ENCODE measurements around the gene CSMD2. TPM values are rescaled to one million over a fixed set of nuclear protein-coding genes. Genes with fewer than 3 reads are reported as not detected.

The CSMD2 gene
- total RNA-seq, 1 donor from 2014 or later: 2.6 TPM

GRCh38 chr1:33609739-33610138, 555.3 kb downstream of the CSMD2 start:
- H3F3A ChIP-seq (ENCODE audit: low read depth): no peaks in the 10 kb centered on the region
- H3K9me3 ChIP-seq (ENCODE audit: low read depth): no peaks in the 10 kb centered on the region
- no peak overlapping the region for H3K27ac Mint-ChIP-seq
- H3K4me1 Mint-ChIP-seq: no peaks in the 10 kb centered on the region
- no peak overlapping the region for H2AFZ ChIP-seq (replicated peaks)
- no peaks in the 10 kb centered on the region for H3K36me3 ChIP-seq
- no peak for DNase-seq (ENCODE audit: low spot score)
- H3K27me3 Mint-ChIP-seq (ENCODE audit: insufficient read depth, low read depth): peaks cover 4% of the 10 kb centered on the region
- H3K27ac ChIP-seq: no peak overlapping the region
- H3K4me3 Mint-ChIP-seq: no peak overlapping the region
- no peaks in the 10 kb centered on the region for H3K79me2 ChIP-seq (ENCODE audit: low read depth)
- no peak overlapping the region for H3K9ac ChIP-seq
- no peak overlapping the region for H3K4me2 ChIP-seq
- no peaks in the 10 kb centered on the region for H4K20me1 ChIP-seq (ENCODE audit: low read depth)
- no peak overlapping the region for H3K4me3 ChIP-seq
- TF ChIP-seq EZH2phosphoT487 (IDR thresholded peaks at IDR 0.05) (no peak), EZH2 (IDR thresholded peaks at IDR 0.05) (no peak), CTCF (IDR thresholded peaks at IDR 0.05) (no peak)
- no peaks in the 10 kb centered on the region for H3K27me3 ChIP-seq
- H3K4me1 ChIP-seq: peaks cover 4% of the 10 kb centered on the region
- no peaks in the 10 kb centered on the region for H3K9me3 Mint-ChIP-seq
- no peaks in the 10 kb centered on the region for H3K36me3 Mint-ChIP-seq

- DNase-seq (ENCODE audit: low spot score): no peak
- Histone ChIP-seq H3K4me3 (no peak overlapping the region), H3K79me2 (ENCODE audit: low read depth) (no peaks in the 10 kb centered on the region), H3K9me3 (ENCODE audit: low read depth) (no peaks in the 10 kb centered on the region), H3F3A (ENCODE audit: low read depth) (no peaks in the 10 kb centered on the region), H3K4me2 (no peak overlapping the region), H4K20me1 (ENCODE audit: low read depth) (no peaks in the 10 kb centered on the region), H3K4me1 (peaks cover 4% of the 10 kb centered on the region), H3K27ac (no peak overlapping the region), H3K9ac (no peak overlapping the region), H3K27me3 (no peaks in the 10 kb centered on the region), H2AFZ (replicated peaks) (no peak overlapping the region), H3K36me3 (no peaks in the 10 kb centered on the region)
- no peaks in the 10 kb centered on the region for H3K9me3 Mint-ChIP-seq
- H3K36me3 Mint-ChIP-seq: no peaks in the 10 kb centered on the region
- no peak overlapping the region for H3K27ac Mint-ChIP-seq
- H3K4me3 Mint-ChIP-seq: no peak overlapping the region
- TF ChIP-seq EZH2phosphoT487 (IDR thresholded peaks at IDR 0.05) (no peak), EZH2 (IDR thresholded peaks at IDR 0.05) (no peak), CTCF (IDR thresholded peaks at IDR 0.05) (no peak)
- no peaks in the 10 kb centered on the region for H3K4me1 Mint-ChIP-seq
- H3K27me3 Mint-ChIP-seq (ENCODE audit: insufficient read depth, low read depth): peaks cover 4% of the 10 kb centered on the region
These were observed 556.1 kb downstream of the CSMD2 start for GRCh38 chr1:33608825-33609400.

- no peaks in the 10 kb centered on the region for H3F3A ChIP-seq (ENCODE audit: low read depth)
- no peaks in the 10 kb centered on the region for H3K9me3 ChIP-seq (ENCODE audit: low read depth)
- H3K9ac ChIP-seq: no peak overlapping the region
- no peak for DNase-seq (ENCODE audit: low spot score)
- Mint-ChIP-seq H3K4me1 (no peaks in the 10 kb centered on the region), H3K27me3 (ENCODE audit: insufficient read depth, low read depth) (peaks cover 10% of the 10 kb centered on the region), H3K36me3 (no peaks in the 10 kb centered on the region), H3K4me3 (no peak overlapping the region), H3K9me3 (no peaks in the 10 kb centered on the region), H3K27ac (no peak overlapping the region)
- TF ChIP-seq EZH2phosphoT487 (IDR thresholded peaks at IDR 0.05): no peak
- TF ChIP-seq CTCF (IDR thresholded peaks at IDR 0.05): no peak
- TF ChIP-seq EZH2 (IDR thresholded peaks at IDR 0.05): no peak
- no peaks in the 10 kb centered on the region for H3K36me3 ChIP-seq
- no peak overlapping the region for H3K4me2 ChIP-seq
- no peak overlapping the region for H3K27ac ChIP-seq
- H3K4me3 ChIP-seq: no peak overlapping the region
- no peaks in the 10 kb centered on the region for H3K79me2 ChIP-seq (ENCODE audit: low read depth)
- H4K20me1 ChIP-seq (ENCODE audit: low read depth): no peaks in the 10 kb centered on the region
- no peaks in the 10 kb centered on the region for H3K27me3 ChIP-seq
- no peak overlapping the region for H2AFZ ChIP-seq (replicated peaks)
- H3K4me1 ChIP-seq: peaks cover 4% of the 10 kb centered on the region
These were observed 557.5 kb downstream of the CSMD2 start for GRCh38 chr1:33607444-33608005.

Measured in neural progenitor cell (in vitro differentiated cells).